A549 (cell line): ENCODE results near the gene GPX3. TPM values are rescaled to one million over a fixed set of nuclear protein-coding genes. Genes with fewer than 3 reads are reported as not detected.

Experiments used
- ATAC-seq, 2 experiments: fragments of 200-7000 bp in 1 of 2; fragments of >200 bp in 1 of 2; cut with Nextera tagmentation in 1 of 2; cut with Tn5 transposase in 1 of 2; 3 replicates each; pipeline versions ENCODE4 v1.8.0 to v1.9.1; 2018 to 2020; ENCODE audit warnings: mild to moderate bottlenecking in 1 of 2, moderate library complexity in 1 of 2
- CTCF ChIA-PET: fragments of 300-600 bp; sonication (Branson Sonifier 250); formaldehyde crosslinking; extraction: SDS; loops from one replicate; lab custom pipeline; 2021; ENCODE audit warnings: antibody characterized with exemption, inconsistent platforms; lab: Yijun Ruan, JAX
- POLR2A ChIA-PET: fragments of 350-600 bp; formaldehyde crosslinking; extraction: SDS; loops from one replicate; lab custom pipeline; 2021; ENCODE audit warnings: antibody characterized with exemption, inconsistent platforms; lab: Yijun Ruan, JAX
- DNase-seq, 2 experiments: peaks; one replicate each; pipeline versions ENCODE4 v3.0.0 to v3.0.0-alpha.2; 2011 to 2016; ENCODE audit warnings: low read depth in 1 of 2, low spot score in 1 of 2
- FAIRE-seq: peaks from 2 replicates; lab custom pipeline; 2011; peaks lifted over from hg19 to GRCh38; lab: Jason Lieb, UNC
- H3K27ac ChIP-seq, 2 experiments: fragments of >200 bp; sonication (Bioruptor Twin); formaldehyde crosslinking; 3 replicates each; pipeline ENCODE4 v1.5.1; 2016 to 2017
- H3K4me1 ChIP-seq: fragments of >200 bp; sonication (Bioruptor Twin); formaldehyde crosslinking; 3 replicates; pipeline ENCODE4 v1.6.1; 2016
- H3K4me2 ChIP-seq: fragments of >200 bp; sonication (Bioruptor Twin); formaldehyde crosslinking; 3 replicates; pipeline ENCODE4 v1.6.1; 2016
- H3K4me3 ChIP-seq: fragments of >200 bp; sonication (Bioruptor Twin); formaldehyde crosslinking; 3 replicates; pipeline ENCODE4 v1.5.1; 2016
- H3K9me3 ChIP-seq: fragments of >200 bp; sonication (Bioruptor Twin); formaldehyde crosslinking; 3 replicates; pipeline ENCODE4 v1.6.1; 2016
- BHLHE40 ChIP-seq: IDR thresholded peaks from 2 replicates; pipeline ENCODE4 v1.6.1; 2012; ENCODE audit warnings: low read depth, low read length, inconsistent platforms
- CBX2 ChIP-seq: fragments of 200-600 bp; sonication (generic); IDR thresholded peaks from 2 replicates; pipeline ENCODE4 v1.6.1; 2016; ENCODE audit warnings: low read depth, mild to moderate bottlenecking, borderline replicate concordance
- CBX8 ChIP-seq: fragments of 200-600 bp; sonication (generic); IDR thresholded peaks from 2 replicates; pipeline ENCODE4 v1.6.1; 2016
- CHD2 ChIP-seq: fragments of 150-350 bp; IDR thresholded peaks from 2 replicates; pipeline ENCODE4 v1.6.1; 2014; ENCODE audit warnings: low read length; ENCODE audit not compliant: partially characterized antibody
- CHD4 ChIP-seq: fragments of 200-600 bp; sonication (generic); IDR thresholded peaks from 2 replicates; pipeline ENCODE4 v1.6.1; 2016; ENCODE audit warnings: antibody characterized with exemption, mild to moderate bottlenecking, borderline replicate concordance
- EHMT2 ChIP-seq: fragments of 200-600 bp; sonication (generic); IDR thresholded peaks from 2 replicates; pipeline ENCODE4 v1.6.1; 2016; ENCODE audit warnings: antibody characterized with exemption, low read depth, mild to moderate bottlenecking, moderate library complexity
- ELK1 ChIP-seq: fragments of 150-350 bp; IDR thresholded peaks from 2 replicates; pipeline ENCODE4 v1.6.1; 2014; ENCODE audit warnings: low read depth, mild to moderate bottlenecking, low read length
- FOXS1 ChIP-seq: fragments of 250-450 bp; sonication (Bioruptor Pico); IDR thresholded peaks from 2 replicates; pipeline ENCODE4 v1.5.0; 2020; ENCODE audit warnings: mild to moderate bottlenecking, moderate library complexity
- HOXA7 ChIP-seq: fragments of 250-450 bp; sonication (Bioruptor Pico); IDR thresholded peaks from 2 replicates; pipeline ENCODE4 v1.5.0; 2020; ENCODE audit warnings: mild to moderate bottlenecking, moderate library complexity
- HOXB5 ChIP-seq: fragments of 250-450 bp; sonication (Bioruptor Pico); IDR thresholded peaks from 2 replicates; pipeline ENCODE4 v1.5.0; 2020; ENCODE audit warnings: mild to moderate bottlenecking, moderate library complexity
- JUNB ChIP-seq: fragments of >200 bp; sonication (Bioruptor Twin); formaldehyde crosslinking; IDR thresholded peaks from 2 replicates; pipeline ENCODE4 v1.6.1; 2016
- KDM1A ChIP-seq: fragments of 200-600 bp; sonication (generic); IDR thresholded peaks from 2 replicates; pipeline ENCODE4 v1.6.1; 2016; ENCODE audit warnings: low read depth, mild to moderate bottlenecking
- KDM5A ChIP-seq: fragments of 200-600 bp; sonication (generic); IDR thresholded peaks from 2 replicates; pipeline ENCODE4 v1.6.1; 2016; ENCODE audit warnings: antibody characterized with exemption, mild to moderate bottlenecking
- MAFK ChIP-seq: fragments of 450-650 bp; IDR thresholded peaks from 2 replicates; pipeline ENCODE4 v1.6.1; 2014; ENCODE audit not compliant: partially characterized antibody
- MAZ ChIP-seq: fragments of 150-350 bp; IDR thresholded peaks from 2 replicates; pipeline ENCODE4 v1.6.1; 2014; ENCODE audit warnings: antibody characterized with exemption, low read depth, low read length, borderline replicate concordance
- MYC ChIP-seq: IDR thresholded peaks from 2 replicates; pipeline ENCODE4 v1.6.1; 2012; ENCODE audit warnings: mild to moderate bottlenecking, inconsistent platforms, low read length, improper control_type of control experiment, borderline replicate concordance
- NPAS2 ChIP-seq: fragments of 250-450 bp; sonication (Bioruptor Pico); IDR thresholded peaks from 2 replicates; pipeline ENCODE4 v1.8.0; 2022; ENCODE audit warnings: mild to moderate bottlenecking, moderate library complexity, borderline replicate concordance
- NR3C1 ChIP-seq: fragments of >200 bp; sonication (Bioruptor Twin); formaldehyde crosslinking; IDR thresholded peaks from 3 replicates; pipeline ENCODE4 v1.6.1; 2017
- RAD21 ChIP-seq, 2 experiments: fragments of >200 bp in 1 of 2; sonication (Bioruptor Twin) in 1 of 2; formaldehyde crosslinking in 1 of 2; IDR thresholded peaks in 1 of 2; conservative IDR thresholded peaks in 1 of 2; 2 replicates in 1 of 2; 3 replicates in 1 of 2; pipeline ENCODE4 v1.6.1; 2012 to 2018; ENCODE audit warnings: inconsistent platforms in 1 of 2
- RNF2 ChIP-seq: fragments of 200-600 bp; sonication (generic); IDR thresholded peaks from 2 replicates; pipeline ENCODE4 v1.6.1; 2016; ENCODE audit warnings: low read depth, mild to moderate bottlenecking, antibody characterized with exemption, moderate library complexity, borderline replicate concordance
- SMC3 ChIP-seq: fragments of >200 bp; sonication (Bioruptor Twin); formaldehyde crosslinking; IDR thresholded peaks from 3 replicates; pipeline ENCODE4 v1.6.1; 2018; ENCODE audit warnings: inconsistent platforms
- TFCP2L1 ChIP-seq: fragments of 250-450 bp; sonication (Bioruptor Pico); IDR thresholded peaks from 2 replicates; pipeline ENCODE4 v1.5.0; 2021; ENCODE audit warnings: mild to moderate bottlenecking
- TP53 ChIP-seq: fragments of 250-450 bp; sonication (Bioruptor Pico); IDR thresholded peaks from 2 replicates; pipeline ENCODE4 v1.5.0; 2021; ENCODE audit warnings: mild to moderate bottlenecking, moderate library complexity
- ZC3H11A ChIP-seq: fragments of 450-650 bp; IDR thresholded peaks from 2 replicates; pipeline ENCODE4 v1.6.1; 2014; ENCODE audit warnings: antibody characterized with exemption, mild to moderate bottlenecking
- ZNF302 ChIP-seq: fragments of 250-450 bp; sonication (Bioruptor Pico); IDR thresholded peaks from 2 replicates; pipeline ENCODE4 v1.9.0; 2021; ENCODE audit warnings: inconsistent platforms, mild to moderate bottlenecking, moderate library complexity
- WGBS: methylation state at CpG from one replicate; pipeline ENCODE4 v1.1.6; 2017; ENCODE audit errors: missing lambda C conversion rate; 5-methylcytosine and 5-hydroxymethylcytosine counted together
- polyA plus RNA-seq, 4 experiments: library from polyadenylated mRNA; depleted of rRNA in 3 of 4; stranded (reverse); fragments of >200 nt; fragmentation: RNase III in 1 of 4; extraction: RNeasy Plus Mini Kit Qiagen cat#74134 plus additional on column Dnase treatment in 1 of 4; gene quantifications; 2 replicates in 3 of 4; 3 replicates in 1 of 4; pipeline ENCODE4 v1.2.3, GENCODE V29; 2011 to 2017
- TF ChIP-seq, protein P1 (sequence below): IDR thresholded peaks from 2 replicates; pipeline ENCODE4 v1.6.1; 2012
- TF ChIP-seq, protein P2 (sequence below): fragments of 200-600 bp; sonication (generic); IDR thresholded peaks from 2 replicates; pipeline ENCODE4 v1.6.1; 2016; ENCODE audit warnings: antibody characterized with exemption, mild to moderate bottlenecking, moderate library complexity
- TF ChIP-seq, protein P3 (sequence below): IDR thresholded peaks from 2 replicates; pipeline ENCODE4 v1.6.1; 2012; ENCODE audit warnings: low read depth, borderline replicate concordance
- TF ChIP-seq, protein P4 (sequence below): fragments of >200 bp; sonication (Bioruptor Twin); formaldehyde crosslinking; IDR thresholded peaks from 2 replicates; pipeline ENCODE4 v1.6.1; 2016

GPX3 gene
- polyA plus RNA-seq, 2 of the 4 experiments (the other 2 are of a cell fraction) = 16.2 to 26.4 TPM

DNA sequence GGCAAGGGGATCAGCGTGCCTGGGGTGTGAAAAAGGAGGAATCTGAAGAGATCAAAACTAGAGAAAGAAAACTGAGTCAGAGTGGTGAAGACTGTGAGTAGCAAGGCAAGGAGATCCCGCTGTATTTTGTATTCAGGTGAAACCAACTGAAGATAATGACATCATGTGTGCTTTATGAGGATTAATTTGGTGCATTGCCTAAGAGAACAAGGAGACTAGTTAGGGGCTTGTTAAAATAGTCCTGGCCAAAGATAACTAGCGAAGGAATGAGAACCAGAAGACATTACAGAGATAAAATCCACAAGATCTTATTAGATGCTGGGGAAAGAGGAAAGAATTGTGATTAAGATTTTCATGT, 16.9 kb upstream of the GPX3 start:
- TF ChIP-seq EHMT2 (no peak), TP53 (no peak), TFCP2L1 (CRISPR knock-in tag) (no peak), CBX2 (no peak), ZNF302 (CRISPR knock-in tag) (no peak), MAFK (no peak), KDM1A (no peak), CBX8 (no peak), RAD21 (conservative IDR thresholded peaks at IDR 0.05 in 1 of 2, IDR thresholded peaks at IDR 0.05 in 1 of 2) (no peak), KDM5A (no peak)
- TF ChIP-seq, protein P1, sequence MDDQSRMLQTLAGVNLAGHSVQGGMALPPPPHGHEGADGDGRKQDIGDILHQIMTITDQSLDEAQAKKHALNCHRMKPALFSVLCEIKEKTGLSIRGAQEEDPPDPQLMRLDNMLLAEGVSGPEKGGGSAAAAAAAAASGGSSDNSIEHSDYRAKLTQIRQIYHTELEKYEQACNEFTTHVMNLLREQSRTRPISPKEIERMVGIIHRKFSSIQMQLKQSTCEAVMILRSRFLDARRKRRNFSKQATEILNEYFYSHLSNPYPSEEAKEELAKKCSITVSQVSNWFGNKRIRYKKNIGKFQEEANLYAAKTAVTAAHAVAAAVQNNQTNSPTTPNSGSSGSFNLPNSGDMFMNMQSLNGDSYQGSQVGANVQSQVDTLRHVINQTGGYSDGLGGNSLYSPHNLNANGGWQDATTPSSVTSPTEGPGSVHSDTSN = no peak
- FAIRE-seq (no peak), DNase-seq (no peak), ATAC-seq (no peak)
- Histone ChIP-seq H3K9me3 (no peaks in the 10 kb centered on the region), H3K27ac (no peak overlapping the region), H3K4me2 (no peak overlapping the region), H3K4me1 (no peaks in the 10 kb centered on the region), H3K4me3 (no peak overlapping the region)
- 57% methylated on average over 3 of the region's 3 CpGs for WGBS
- ChIA-PET CTCF (interaction anchor here (0.6 to 4.7 kb wide), 6 partner anchors 47 to 210 kb away, joined by 3 to 59 read pairs (median 13); no protein-coding TSS in a partner anchor), POLR2A (no interaction called here)

GRCh38 chr5:151004499-151004898, 15.9 kb upstream of the GPX3 start:
- no peak overlapping the region for H3K27ac ChIP-seq
- no peaks in the 10 kb centered on the region for H3K9me3 ChIP-seq
- WGBS = 61% methylated on average over 2 of the region's 2 CpGs
- DNase-seq (no peak), FAIRE-seq (no peak), ATAC-seq (no peak)
- no peak for TF ChIP-seq BHLHE40
- no peak for TF ChIP-seq SMC3
- no peak for TF ChIP-seq CHD2
- TF ChIP-seq ELK1 = no peak
- H3K4me3 ChIP-seq = no peak overlapping the region
- POLR2A ChIA-PET = no interaction called here
- no peaks in the 10 kb centered on the region for H3K4me1 ChIP-seq
- CTCF ChIA-PET = interaction anchor here (1.4 to 4.0 kb wide), 6 partner anchors 21 to 163 kb away, joined by 3 to 59 read pairs (median 8); no protein-coding TSS in a partner anchor
- no peak overlapping the region for H3K4me2 ChIP-seq

DNA sequence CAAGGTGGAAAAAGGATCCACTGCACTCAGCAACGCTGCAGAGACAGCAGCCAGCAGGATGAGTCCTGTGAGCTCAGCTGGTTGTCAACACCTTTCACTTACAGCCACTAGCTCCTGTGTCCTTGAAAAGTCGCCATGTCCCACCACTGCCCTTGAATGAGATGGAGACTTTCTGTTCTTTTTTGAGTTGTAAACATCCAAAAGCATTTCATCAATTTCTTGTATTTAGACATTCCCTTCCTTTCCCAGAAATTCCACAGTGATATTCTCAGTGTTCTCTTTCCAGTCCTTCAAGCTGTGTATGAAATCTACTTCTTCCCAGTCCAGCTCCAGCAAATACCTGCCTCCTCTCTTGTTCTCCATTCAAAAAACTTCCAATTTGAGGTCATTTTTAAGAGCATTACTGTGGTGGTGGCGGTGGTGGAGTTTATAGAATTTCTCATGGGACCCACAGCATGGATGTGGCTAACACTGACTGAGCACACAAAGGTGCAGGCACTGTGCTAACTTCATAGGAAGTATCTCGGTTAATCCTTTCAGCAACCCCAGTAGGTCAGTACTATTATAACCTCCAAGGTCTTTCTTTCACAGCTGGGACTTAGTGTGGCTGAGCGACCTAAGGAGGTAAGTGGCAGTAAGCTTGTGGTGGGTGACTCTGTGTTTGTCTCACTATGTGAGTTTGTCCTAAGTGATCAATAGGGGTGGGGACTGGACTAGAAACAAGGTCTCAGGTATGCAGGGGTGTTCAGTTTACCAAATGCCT, 15.0 kb upstream of the GPX3 start:
- ChIA-PET POLR2A (no interaction called here), CTCF (interaction anchor here (1.1 to 2.6 kb wide), 5 partner anchors 20 to 159 kb away, joined by 3 to 9 read pairs (median 4); no protein-coding TSS in a partner anchor)
- no peak overlapping the region for H3K4me3 ChIP-seq
- 31% methylated on average over 5 of the region's 5 CpGs for WGBS
- H3K9me3 ChIP-seq = no peaks in the 10 kb centered on the region
- no peaks in the 10 kb centered on the region for H3K4me1 ChIP-seq
- H3K4me2 ChIP-seq = no peak overlapping the region
- DNase-seq (no peak), FAIRE-seq (no peak), ATAC-seq (no peak; a peak in 1 of 6 replicates)
- no peak overlapping the region for H3K27ac ChIP-seq
- TF ChIP-seq MAZ (no peak), ZC3H11A (no peak), CHD4 (no peak), NPAS2 (CRISPR knock-in tag) (no peak), HOXA7 (CRISPR knock-in tag) (no peak), FOXS1 (no peak), NR3C1 (no peak), HOXB5 (CRISPR knock-in tag) (no peak), MYC (no peak), RNF2 (no peak), JUNB (no peak)
- TF ChIP-seq, protein P2, sequence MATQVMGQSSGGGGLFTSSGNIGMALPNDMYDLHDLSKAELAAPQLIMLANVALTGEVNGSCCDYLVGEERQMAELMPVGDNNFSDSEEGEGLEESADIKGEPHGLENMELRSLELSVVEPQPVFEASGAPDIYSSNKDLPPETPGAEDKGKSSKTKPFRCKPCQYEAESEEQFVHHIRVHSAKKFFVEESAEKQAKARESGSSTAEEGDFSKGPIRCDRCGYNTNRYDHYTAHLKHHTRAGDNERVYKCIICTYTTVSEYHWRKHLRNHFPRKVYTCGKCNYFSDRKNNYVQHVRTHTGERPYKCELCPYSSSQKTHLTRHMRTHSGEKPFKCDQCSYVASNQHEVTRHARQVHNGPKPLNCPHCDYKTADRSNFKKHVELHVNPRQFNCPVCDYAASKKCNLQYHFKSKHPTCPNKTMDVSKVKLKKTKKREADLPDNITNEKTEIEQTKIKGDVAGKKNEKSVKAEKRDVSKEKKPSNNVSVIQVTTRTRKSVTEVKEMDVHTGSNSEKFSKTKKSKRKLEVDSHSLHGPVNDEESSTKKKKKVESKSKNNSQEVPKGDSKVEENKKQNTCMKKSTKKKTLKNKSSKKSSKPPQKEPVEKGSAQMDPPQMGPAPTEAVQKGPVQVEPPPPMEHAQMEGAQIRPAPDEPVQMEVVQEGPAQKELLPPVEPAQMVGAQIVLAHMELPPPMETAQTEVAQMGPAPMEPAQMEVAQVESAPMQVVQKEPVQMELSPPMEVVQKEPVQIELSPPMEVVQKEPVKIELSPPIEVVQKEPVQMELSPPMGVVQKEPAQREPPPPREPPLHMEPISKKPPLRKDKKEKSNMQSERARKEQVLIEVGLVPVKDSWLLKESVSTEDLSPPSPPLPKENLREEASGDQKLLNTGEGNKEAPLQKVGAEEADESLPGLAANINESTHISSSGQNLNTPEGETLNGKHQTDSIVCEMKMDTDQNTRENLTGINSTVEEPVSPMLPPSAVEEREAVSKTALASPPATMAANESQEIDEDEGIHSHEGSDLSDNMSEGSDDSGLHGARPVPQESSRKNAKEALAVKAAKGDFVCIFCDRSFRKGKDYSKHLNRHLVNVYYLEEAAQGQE = no peak
- TF ChIP-seq, protein P3, sequence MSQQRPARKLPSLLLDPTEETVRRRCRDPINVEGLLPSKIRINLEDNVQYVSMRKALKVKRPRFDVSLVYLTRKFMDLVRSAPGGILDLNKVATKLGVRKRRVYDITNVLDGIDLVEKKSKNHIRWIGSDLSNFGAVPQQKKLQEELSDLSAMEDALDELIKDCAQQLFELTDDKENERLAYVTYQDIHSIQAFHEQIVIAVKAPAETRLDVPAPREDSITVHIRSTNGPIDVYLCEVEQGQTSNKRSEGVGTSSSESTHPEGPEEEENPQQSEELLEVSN = no peak
- TF ChIP-seq, protein P4, sequence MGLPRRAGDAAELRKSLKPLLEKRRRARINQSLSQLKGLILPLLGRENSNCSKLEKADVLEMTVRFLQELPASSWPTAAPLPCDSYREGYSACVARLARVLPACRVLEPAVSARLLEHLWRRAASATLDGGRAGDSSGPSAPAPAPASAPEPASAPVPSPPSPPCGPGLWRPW = no peak
